HEK293 (cell line): ENCODE data around the gene PPP4C.

Experiments used
- CTCF ChIA-PET: fragments of 350-600 bp; formaldehyde crosslinking; extraction: SDS; loops from one replicate; lab custom pipeline; 2021; ENCODE audit warnings: antibody characterized with exemption; lab: Yijun Ruan, JAX
- POLR2A ChIA-PET: fragments of 300-600 bp; formaldehyde crosslinking; extraction: SDS; loops from one replicate; lab custom pipeline; 2020; ENCODE audit warnings: antibody characterized with exemption, inconsistent platforms; lab: Yijun Ruan, JAX
- H3K27ac ChIP-seq: fragments of 200-500 bp; sonication (Bioruptor generic); 2 replicates; pipeline ENCODE4 v1.5.1; 2014; ENCODE audit warnings: low read depth, low read length, control low read depth, inconsistent platforms; ENCODE audit errors: extremely low read depth
- H3K36me3 ChIP-seq, 2 experiments: fragments of 200-500 bp in 1 of 2; sonication (Bioruptor generic) in 1 of 2; 1 replicate in 1 of 2; 2 replicates in 1 of 2; pipeline ENCODE4 v1.5.1; 2014 to 2017; ENCODE audit warnings: inconsistent platforms in 2 of 2, low read length in 2 of 2; ENCODE audit not compliant: control insufficient read depth in 2 of 2, insufficient read depth in 1 of 2
- H3K4me1 ChIP-seq: fragments of 200-500 bp; sonication (Bioruptor generic); 2 replicates; pipeline ENCODE4 v1.5.1; 2014; ENCODE audit warnings: mild to moderate bottlenecking, low read length, inconsistent platforms; ENCODE audit not compliant: control insufficient read depth, insufficient read depth
- H3K4me3 ChIP-seq: 2 replicates; pipeline ENCODE4 v1.5.1; 2011; ENCODE audit warnings: low read depth, mild to moderate bottlenecking, control low read depth, low read length, moderate library complexity
- H3K9me3 ChIP-seq: fragments of 200-500 bp; sonication (Bioruptor generic); 2 replicates; pipeline ENCODE4 v1.5.1; 2014; ENCODE audit warnings: low read depth, low read length, inconsistent platforms; ENCODE audit not compliant: control insufficient read depth, insufficient read depth
- ELK4 ChIP-seq: IDR thresholded peaks from 2 replicates; pipeline ENCODE4 v1.6.1; 2011; ENCODE audit warnings: mild to moderate bottlenecking, low read depth, low read length, borderline replicate concordance
- FEZF1 ChIP-seq: fragments of 450-650 bp; formaldehyde crosslinking; IDR thresholded peaks from 2 replicates; pipeline ENCODE4 v1.5.1; 2016; ENCODE audit warnings: missing biosample characterization, missing genetic modification characterization
- HOXD13 ChIP-seq: sonication (generic); formaldehyde crosslinking; IDR thresholded peaks from 2 replicates; pipeline ENCODE4 v1.8.0; 2022; ENCODE audit warnings: missing genetic modification reagents, borderline replicate concordance
- IKZF3 ChIP-seq: fragments of 450-650 bp; IDR thresholded peaks from 2 replicates; pipeline ENCODE4 v1.5.0; 2018; ENCODE audit warnings: missing biosample characterization, mild to moderate bottlenecking, missing genetic modification characterization, moderate library complexity
- OVOL3 ChIP-seq: fragments of 450-650 bp; formaldehyde crosslinking; IDR thresholded peaks from 2 replicates; pipeline ENCODE4 v1.5.1; 2016; ENCODE audit warnings: missing biosample characterization, missing genetic modification characterization
- PRDM4 ChIP-seq: fragments of 450-650 bp; formaldehyde crosslinking; IDR thresholded peaks from 2 replicates; pipeline ENCODE4 v1.5.1; 2017; ENCODE audit warnings: missing biosample characterization, missing genetic modification characterization
- SALL2 ChIP-seq: fragments of 450-650 bp; formaldehyde crosslinking; IDR thresholded peaks from 2 replicates; pipeline ENCODE4 v1.5.0; 2017; ENCODE audit warnings: missing biosample characterization, mild to moderate bottlenecking, missing genetic modification characterization, borderline replicate concordance
- WT1 ChIP-seq: fragments of 450-650 bp; formaldehyde crosslinking; IDR thresholded peaks from 2 replicates; pipeline ENCODE4 v1.5.1; 2016; ENCODE audit warnings: missing biosample characterization, missing genetic modification characterization
- ZBTB8A ChIP-seq: fragments of 450-650 bp; formaldehyde crosslinking; IDR thresholded peaks from 2 replicates; pipeline ENCODE4 v1.5.1; 2016; ENCODE audit warnings: missing biosample characterization, missing genetic modification characterization
- ZFP3 ChIP-seq: fragments of 450-650 bp; formaldehyde crosslinking; IDR thresholded peaks from 2 replicates; pipeline ENCODE4 v1.5.1; 2016; ENCODE audit warnings: low read depth, missing biosample characterization, missing genetic modification characterization
- ZIC2 ChIP-seq: fragments of 450-650 bp; formaldehyde crosslinking; IDR thresholded peaks from 2 replicates; pipeline ENCODE4 v1.5.1; 2016; ENCODE audit warnings: missing biosample characterization, missing genetic modification characterization
- ZNF2 ChIP-seq: fragments of 450-650 bp; formaldehyde crosslinking; IDR thresholded peaks from 2 replicates; pipeline ENCODE4 v1.5.1; 2016; ENCODE audit warnings: missing biosample characterization, missing genetic modification characterization
- ZNF223 ChIP-seq: fragments of 450-650 bp; formaldehyde crosslinking; IDR thresholded peaks from 2 replicates; pipeline ENCODE4 v1.5.1; 2016; ENCODE audit warnings: missing biosample characterization, missing genetic modification characterization
- ZNF366 ChIP-seq: fragments of 450-650 bp; formaldehyde crosslinking; conservative IDR thresholded peaks from 2 replicates; pipeline ENCODE4 v1.5.1; 2016; ENCODE audit warnings: missing biosample characterization, missing genetic modification characterization
- ZNF433 ChIP-seq: fragments of 450-650 bp; formaldehyde crosslinking; IDR thresholded peaks from 2 replicates; pipeline ENCODE4 v1.5.1; 2016; ENCODE audit warnings: missing biosample characterization, missing genetic modification characterization, low read depth
- ZNF501 ChIP-seq: fragments of 450-650 bp; formaldehyde crosslinking; IDR thresholded peaks from 2 replicates; pipeline ENCODE4 v1.5.1; 2016; ENCODE audit warnings: missing biosample characterization, missing genetic modification characterization
- ZNF610 ChIP-seq: fragments of 450-650 bp; formaldehyde crosslinking; IDR thresholded peaks from 2 replicates; pipeline ENCODE4 v1.5.1; 2016; ENCODE audit warnings: missing biosample characterization, missing genetic modification characterization, borderline replicate concordance
- ZNF624 ChIP-seq: fragments of 450-650 bp; formaldehyde crosslinking; IDR thresholded peaks from 2 replicates; pipeline ENCODE4 v1.5.1; 2017; ENCODE audit warnings: missing biosample characterization, missing genetic modification characterization
- ZNF701 ChIP-seq: fragments of 450-650 bp; formaldehyde crosslinking; IDR thresholded peaks from 2 replicates; pipeline ENCODE4 v1.5.1; 2016; ENCODE audit warnings: missing biosample characterization, missing genetic modification characterization
- ZSCAN16 ChIP-seq: fragments of 450-650 bp; formaldehyde crosslinking; IDR thresholded peaks from 2 replicates; pipeline ENCODE4 v1.5.1; 2016; ENCODE audit warnings: missing biosample characterization, missing genetic modification characterization
- ZXDB ChIP-seq: fragments of 450-650 bp; formaldehyde crosslinking; IDR thresholded peaks from 2 replicates; pipeline ENCODE4 v1.5.1; 2016; ENCODE audit warnings: missing biosample characterization, missing genetic modification characterization
- TF ChIP-seq, protein P1 (sequence below): fragments of 450-650 bp; formaldehyde crosslinking; IDR thresholded peaks from 2 replicates; pipeline ENCODE4 v1.5.1; 2016; ENCODE audit warnings: missing biosample characterization, missing genetic modification characterization
- TF ChIP-seq, protein P2 (sequence below): fragments of 450-650 bp; formaldehyde crosslinking; IDR thresholded peaks from 2 replicates; pipeline ENCODE4 v1.5.1; 2016; ENCODE audit warnings: missing biosample characterization, missing genetic modification characterization
- TF ChIP-seq, protein P3 (sequence below): fragments of 450-650 bp; formaldehyde crosslinking; IDR thresholded peaks from 2 replicates; pipeline ENCODE4 v1.5.1; 2016; ENCODE audit warnings: missing biosample characterization, missing genetic modification characterization

Gene PPP4C

DNA sequence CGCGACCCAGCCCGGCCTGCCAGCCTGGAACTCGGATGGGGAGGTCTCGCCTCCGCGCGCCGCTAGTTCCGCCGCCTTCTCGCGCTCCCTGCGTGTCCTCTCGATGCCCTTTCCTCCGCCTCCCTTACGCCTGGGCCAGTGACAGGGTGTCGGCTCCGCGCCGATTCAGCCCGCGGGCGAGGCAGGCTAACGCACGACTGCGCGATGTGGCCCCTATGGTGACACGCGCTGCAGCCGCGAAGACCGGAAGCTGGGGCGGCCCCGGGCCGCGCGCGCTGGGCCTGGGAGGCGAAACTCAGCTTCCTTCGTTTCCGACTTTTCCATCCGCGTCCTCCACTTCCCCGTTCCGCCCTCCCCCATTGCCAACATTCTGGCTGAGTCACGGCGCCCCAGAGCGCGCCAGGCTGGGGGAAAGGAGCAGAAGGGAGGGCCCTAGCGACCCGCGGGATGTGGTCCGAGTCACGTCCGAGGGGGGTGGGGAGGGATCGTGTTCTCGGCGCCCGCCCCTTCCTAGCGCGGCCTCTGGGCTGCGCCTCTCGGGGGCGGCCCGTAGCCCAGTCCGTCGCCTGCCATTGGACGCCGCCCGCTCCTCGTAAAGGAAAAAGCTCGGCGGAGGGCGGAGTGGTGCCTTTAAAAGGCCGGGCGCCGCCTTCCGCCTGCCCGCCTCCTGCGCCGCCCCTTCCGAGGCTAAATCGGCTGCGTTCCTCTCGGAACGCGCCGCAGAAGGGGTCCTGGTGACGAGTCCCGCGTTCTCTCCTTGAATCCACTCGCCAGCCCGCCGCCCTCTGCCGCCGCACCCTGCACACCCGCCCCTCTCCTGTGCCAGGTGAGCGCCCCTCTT is 10.5 kb upstream of the PPP4C start, which contains the start of gene ALDOA:
ALDOA (plus strand) TSS at position 659 of the 841 bp plus-strand sequence. CDS start 1,138 bp downstream, outside the sequence.
- Histone ChIP-seq H3K4me1 (peaks cover 2% of the 10 kb centered on the region; the same call in 1 of the 2 replicates), H3K36me3 (peaks cover 16 to 47% of the 10 kb centered on the region in 2 experiments; a peak in 2 of 3 replicates), H3K4me3 (peak within 1 kb of the TSS; percentile 94), H3K27ac (peak within 1 kb of the TSS; percentile 100), H3K9me3 (no peaks in the 10 kb centered on the region)
- CTCF ChIA-PET: interaction anchor here (0.6 to 3.6 kb wide), 8 partner anchors 8 to 345 kb away, joined by 3 to 25 read pairs (median 4); partner anchors contain the start of gene TLCD3B
- POLR2A ChIA-PET: interaction anchor here (0.6 to 3.6 kb wide), 37 partner anchors 11 to 1387 kb away, joined by 3 to 70 read pairs (median 4); partner anchors contain the start of genes CORO1A, FBRS, HIRIP3 and MAPK3
- TF ChIP-seq ZSCAN16 (tag by site-specific recombination) (peak; percentile 48; the same call in 1 of the 2 replicates), PRDM4 (tag by site-specific recombination) (peak; percentile 63), HOXD13 (CRISPR knock-in tag) (0 out of 2 replicates have a peak, but pooled peaks have one; percentile 14), ZNF610 (tag by site-specific recombination) (peak; percentile 89), ZNF366 (tag by site-specific recombination) (peak; percentile 96), ZIC2 (tag by site-specific recombination) (peak; percentile 91), ZNF501 (tag by site-specific recombination) (peak; percentile 95), ZNF624 (tag by site-specific recombination) (no peak), ZFP3 (tag by site-specific recombination) (no peak), SALL2 (tag by site-specific recombination) (no peak), ZXDB (tag by site-specific recombination) (peak; percentile 98), IKZF3 (tag by site-specific recombination) (peak; percentile 99), FEZF1 (tag by site-specific recombination) (peak; percentile 59), ZNF223 (tag by site-specific recombination) (0 out of 2 replicates have a peak, but pooled peaks have one; percentile 59), ZNF2 (tag by site-specific recombination) (peak; percentile 91), ZBTB8A (tag by site-specific recombination) (peak; percentile 100), ZNF433 (tag by site-specific recombination) (no peak), OVOL3 (tag by site-specific recombination) (peak; percentile 90), WT1 (peak; percentile 89), ZNF701 (no peak), ELK4 (peak; percentile 81; the same call in 1 of the 2 replicates)
- TF ChIP-seq, protein P1, sequence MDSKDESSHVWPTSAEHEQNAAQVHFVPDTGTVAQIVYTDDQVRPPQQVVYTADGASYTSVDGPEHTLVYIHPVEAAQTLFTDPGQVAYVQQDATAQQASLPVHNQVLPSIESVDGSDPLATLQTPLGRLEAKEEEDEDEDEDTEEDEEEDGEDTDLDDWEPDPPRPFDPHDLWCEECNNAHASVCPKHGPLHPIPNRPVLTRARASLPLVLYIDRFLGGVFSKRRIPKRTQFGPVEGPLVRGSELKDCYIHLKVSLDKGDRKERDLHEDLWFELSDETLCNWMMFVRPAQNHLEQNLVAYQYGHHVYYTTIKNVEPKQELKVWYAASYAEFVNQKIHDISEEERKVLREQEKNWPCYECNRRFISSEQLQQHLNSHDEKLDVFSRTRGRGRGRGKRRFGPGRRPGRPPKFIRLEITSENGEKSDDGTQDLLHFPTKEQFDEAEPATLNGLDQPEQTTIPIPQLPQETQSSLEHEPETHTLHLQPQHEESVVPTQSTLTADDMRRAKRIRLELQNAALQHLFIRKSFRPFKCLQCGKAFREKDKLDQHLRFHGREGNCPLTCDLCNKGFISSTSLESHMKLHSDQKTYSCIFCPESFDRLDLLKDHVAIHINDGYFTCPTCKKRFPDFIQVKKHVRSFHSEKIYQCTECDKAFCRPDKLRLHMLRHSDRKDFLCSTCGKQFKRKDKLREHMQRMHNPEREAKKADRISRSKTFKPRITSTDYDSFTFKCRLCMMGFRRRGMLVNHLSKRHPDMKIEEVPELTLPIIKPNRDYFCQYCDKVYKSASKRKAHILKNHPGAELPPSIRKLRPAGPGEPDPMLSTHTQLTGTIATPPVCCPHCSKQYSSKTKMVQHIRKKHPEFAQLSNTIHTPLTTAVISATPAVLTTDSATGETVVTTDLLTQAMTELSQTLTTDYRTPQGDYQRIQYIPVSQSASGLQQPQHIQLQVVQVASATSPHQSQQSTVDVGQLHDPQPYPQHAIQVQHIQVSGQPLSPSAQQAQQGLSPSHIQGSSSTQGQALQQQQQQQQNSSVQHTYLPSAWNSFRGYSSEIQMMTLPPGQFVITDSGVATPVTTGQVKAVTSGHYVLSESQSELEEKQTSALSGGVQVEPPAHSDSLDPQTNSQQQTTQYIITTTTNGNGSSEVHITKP (tag by site-specific recombination): peak; percentile 98
- TF ChIP-seq, protein P2, sequence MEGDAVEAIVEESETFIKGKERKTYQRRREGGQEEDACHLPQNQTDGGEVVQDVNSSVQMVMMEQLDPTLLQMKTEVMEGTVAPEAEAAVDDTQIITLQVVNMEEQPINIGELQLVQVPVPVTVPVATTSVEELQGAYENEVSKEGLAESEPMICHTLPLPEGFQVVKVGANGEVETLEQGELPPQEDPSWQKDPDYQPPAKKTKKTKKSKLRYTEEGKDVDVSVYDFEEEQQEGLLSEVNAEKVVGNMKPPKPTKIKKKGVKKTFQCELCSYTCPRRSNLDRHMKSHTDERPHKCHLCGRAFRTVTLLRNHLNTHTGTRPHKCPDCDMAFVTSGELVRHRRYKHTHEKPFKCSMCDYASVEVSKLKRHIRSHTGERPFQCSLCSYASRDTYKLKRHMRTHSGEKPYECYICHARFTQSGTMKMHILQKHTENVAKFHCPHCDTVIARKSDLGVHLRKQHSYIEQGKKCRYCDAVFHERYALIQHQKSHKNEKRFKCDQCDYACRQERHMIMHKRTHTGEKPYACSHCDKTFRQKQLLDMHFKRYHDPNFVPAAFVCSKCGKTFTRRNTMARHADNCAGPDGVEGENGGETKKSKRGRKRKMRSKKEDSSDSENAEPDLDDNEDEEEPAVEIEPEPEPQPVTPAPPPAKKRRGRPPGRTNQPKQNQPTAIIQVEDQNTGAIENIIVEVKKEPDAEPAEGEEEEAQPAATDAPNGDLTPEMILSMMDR (tag by site-specific recombination): peak; percentile 34
- TF ChIP-seq, protein P3, sequence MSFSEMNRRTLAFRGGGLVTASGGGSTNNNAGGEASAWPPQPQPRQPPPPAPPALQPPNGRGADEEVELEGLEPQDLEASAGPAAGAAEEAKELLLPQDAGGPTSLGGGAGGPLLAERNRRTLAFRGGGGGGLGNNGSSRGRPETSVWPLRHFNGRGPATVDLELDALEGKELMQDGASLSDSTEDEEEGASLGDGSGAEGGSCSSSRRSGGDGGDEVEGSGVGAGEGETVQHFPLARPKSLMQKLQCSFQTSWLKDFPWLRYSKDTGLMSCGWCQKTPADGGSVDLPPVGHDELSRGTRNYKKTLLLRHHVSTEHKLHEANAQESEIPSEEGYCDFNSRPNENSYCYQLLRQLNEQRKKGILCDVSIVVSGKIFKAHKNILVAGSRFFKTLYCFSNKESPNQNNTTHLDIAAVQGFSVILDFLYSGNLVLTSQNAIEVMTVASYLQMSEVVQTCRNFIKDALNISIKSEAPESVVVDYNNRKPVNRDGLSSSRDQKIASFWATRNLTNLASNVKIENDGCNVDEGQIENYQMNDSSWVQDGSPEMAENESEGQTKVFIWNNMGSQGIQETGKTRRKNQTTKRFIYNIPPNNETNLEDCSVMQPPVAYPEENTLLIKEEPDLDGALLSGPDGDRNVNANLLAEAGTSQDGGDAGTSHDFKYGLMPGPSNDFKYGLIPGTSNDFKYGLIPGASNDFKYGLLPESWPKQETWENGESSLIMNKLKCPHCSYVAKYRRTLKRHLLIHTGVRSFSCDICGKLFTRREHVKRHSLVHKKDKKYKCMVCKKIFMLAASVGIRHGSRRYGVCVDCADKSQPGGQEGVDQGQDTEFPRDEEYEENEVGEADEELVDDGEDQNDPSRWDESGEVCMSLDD (tag by site-specific recombination): peak; percentile 59; the same call in 1 of the 2 replicates
